SH-SY5Y (cell line): ENCODE results near the gene SRSF12.

Source experiments
- GATA2 ChIP-seq: IDR thresholded peaks from 2 replicates; pipeline ENCODE4 v1.6.1; 2011; ENCODE audit warnings: mild to moderate bottlenecking, low read depth, low read length
- GATA3 ChIP-seq: IDR thresholded peaks from 2 replicates; pipeline ENCODE4 v1.6.1; 2011; ENCODE audit warnings: low read depth, mild to moderate bottlenecking, low read length, moderate library complexity

DNA sequence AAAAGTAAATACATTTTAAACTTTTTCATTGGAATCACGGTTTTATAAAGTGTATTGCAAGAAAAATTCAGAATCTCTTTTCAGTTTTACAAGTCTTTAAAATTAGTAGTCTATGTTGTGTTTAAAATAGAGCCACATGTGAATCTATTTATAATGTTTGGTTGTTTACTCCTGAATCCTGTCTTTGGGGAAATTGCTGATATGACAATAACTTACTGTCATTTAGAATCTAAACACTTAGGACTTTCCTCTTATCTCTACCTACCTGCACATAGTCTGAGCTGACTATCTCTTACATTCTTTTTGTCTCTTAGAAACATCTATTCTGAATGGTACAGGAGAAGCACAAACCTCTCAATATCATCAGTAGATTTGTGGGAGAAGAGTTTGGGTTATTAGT, 4.1 kb upstream of the SRSF12 start:
- TF ChIP-seq GATA2 (no peak), GATA3 (no peak)
